Spleen (tissue), 11 donors: Measurements from ENCODE around the gene BACH2. TPM values are rescaled to one million over a fixed set of nuclear protein-coding genes. Genes with fewer than 3 reads are reported as not detected.

Source experiments
- DNase-seq: peaks from one replicate; pipeline ENCODE4 v3.0.0-alpha.2; 2020
- H3K27ac ChIP-seq, 8 donors: fragments of 200-600 bp; sonication (generic) in 7 of 8; 1 replicate in 4 of 8; 2 replicates in 4 of 8; pipeline versions ENCODE4 v1.5.0 to v1.8.0; 2016 to 2021; ENCODE audit warnings: inconsistent platforms in 4 of 8, mild to moderate bottlenecking in 4 of 8, moderate library complexity in 1 of 8
- H3K27me3 ChIP-seq, 7 donors: fragments of 200-600 bp; sonication (generic) in 6 of 7; replicated peaks in 1 of 7; 1 replicate in 4 of 7; 2 replicates in 3 of 7; pipeline versions ENCODE4 v1.5.0 to v1.8.0; 2016 to 2021; ENCODE audit warnings: inconsistent platforms in 3 of 7, mild to moderate bottlenecking in 1 of 7
- H3K36me3 ChIP-seq, 6 donors: fragments of 200-600 bp; sonication (generic) in 5 of 6; 1 replicate in 4 of 6; 2 replicates in 2 of 6; pipeline versions ENCODE4 v1.5.0 to v1.8.0; 2016 to 2021; ENCODE audit warnings: inconsistent platforms in 2 of 6
- H3K4me1 ChIP-seq, 6 donors: fragments of 200-600 bp; sonication (generic) in 5 of 6; 1 replicate in 3 of 6; 2 replicates in 3 of 6; pipeline versions ENCODE4 v1.5.0 to v1.8.0; 2016 to 2021; ENCODE audit warnings: inconsistent platforms in 3 of 6
- H3K4me3 ChIP-seq, 8 donors: fragments of 200-600 bp; sonication (generic) in 7 of 8; 1 replicate in 4 of 8; 2 replicates in 4 of 8; pipeline versions ENCODE4 v1.5.0 to v1.8.0; 2016 to 2021; ENCODE audit warnings: inconsistent platforms in 4 of 8, mild to moderate bottlenecking in 4 of 8, moderate library complexity in 2 of 8
- H3K9me3 ChIP-seq, 8 donors: fragments of 200-600 bp; sonication (generic) in 7 of 8; 1 replicate in 4 of 8; 2 replicates in 4 of 8; pipeline versions ENCODE4 v1.5.0 to v1.8.0; 2016 to 2021; ENCODE audit warnings: inconsistent platforms in 4 of 8
- CTCF ChIP-seq, 11 experiments: fragments of 200-600 bp in 7 of 11; fragments of 450-650 bp in 4 of 11; sonication (generic) in 4 of 11; IDR thresholded peaks in 8 of 11; conservative IDR thresholded peaks in 3 of 11; 1 replicate in 7 of 11; 2 replicates in 4 of 11; pipeline versions ENCODE4 v1.4.0 to v1.8.0; 2016 to 2021; ENCODE audit warnings: antibody characterized with exemption in 11 of 11, inconsistent platforms in 4 of 11, mild to moderate bottlenecking in 1 of 11
- POLR2A ChIP-seq, 3 donors: fragments of 450-650 bp; IDR thresholded peaks; one replicate each; pipeline ENCODE4 v1.5.1; 2017; ENCODE audit warnings: antibody characterized with exemption in 3 of 3, mild to moderate bottlenecking in 1 of 3
- POLR2AphosphoS5 ChIP-seq, 3 donors: sonication (generic); formaldehyde crosslinking; IDR thresholded peaks; one replicate each; pipeline ENCODE4 v1.5.1; 2017; ENCODE audit warnings: antibody characterized with exemption in 3 of 3
- WGBS, 5 donors: extraction: QIAGEN DNeasy Blood & Tissue Kit in 3 of 5; methylation state at CpG; one replicate each; pipeline versions ENCODE4 v1.1.5 to v1.1.7; 2013 to 2018; 5-methylcytosine and 5-hydroxymethylcytosine counted together
- intact Hi-C: fragments of 100-400 bp; cut with DNase I; formaldehyde crosslinking; loops from one replicate; pipeline ENCODE4 v1.15.0; 2023; ENCODE audit warnings: low total_unique reads
- polyA plus RNA-seq, 3 donors: library from polyadenylated mRNA; stranded (reverse); fragments of 200-250 nt; gene quantifications; one replicate each; pipeline ENCODE4 v1.2.1, GENCODE V29; 2013
- total RNA-seq, 7 donors: library from RNA; depleted of rRNA in 3 of 7; stranded (reverse); fragments of >200 nt in 3 of 7; fragmentation: NEBNext Ultra II Directional in 4 of 7; extraction: Animal tissue kit (Norgen Biotek cat#: 25700) in 4 of 7; gene quantifications; one replicate each; pipeline versions ENCODE4 v1.1.0 to v1.2.1, GENCODE V29; 2016 to 2021
- donor health status: healthy with polysubstance abuse.
- donor health status: DM: no; HTN: no; CAD: no; lungs with moderate emphysema.
- donor health status: DM: no; HTN: no; CAD: no.
- donor health status: Bipolar disorder and iron deficiency.
- donor health status: healthy.
- donor health status: DM: no; HTN: no; CAD: no.
- donor health status: DM: yes; HTN: yes; CAD: no.

Gene BACH2
- total and polyA plus RNA-seq, 10 donors = 3.0 to 53.8 (median 32.3) TPM

GRCh38 chr6:89997456-89998445 is 298.9 kb downstream of the BACH2 start:
- no peak for DNase-seq
- WGBS, 5 donors = 73 to 87% (median 80%) methylated on average over 6 of the region's 6 CpGs
- TF ChIP-seq POLR2A (IDR thresholded peaks at IDR 0.05) (no peak), POLR2AphosphoS5 (IDR thresholded peaks at IDR 0.05) (no peak), CTCF (IDR thresholded peaks at IDR 0.05 in 8 of 11, conservative IDR thresholded peaks at IDR 0.05 in 3 of 11) (no peak)
- intact Hi-C loops = no loop called here
- peaks cover 0 to 47% (median 2%) of the 10 kb centered on the region in 6 donors for H3K4me1 ChIP-seq
- no peaks in the 10 kb centered on the region for H3K27me3 ChIP-seq
- no peak overlapping the region for H3K4me3 ChIP-seq
- no peak overlapping the region for H3K27ac ChIP-seq
- H3K36me3 ChIP-seq = peaks cover 0 to 12% (median 0%) of the 10 kb centered on the region in 6 donors
- no peaks in the 10 kb centered on the region for H3K9me3 ChIP-seq

- no peak for DNase-seq
- intact Hi-C loops = no loop called here
- no peaks in the 10 kb centered on the region for H3K9me3 ChIP-seq
- H3K27ac ChIP-seq = no peak overlapping the region
- H3K4me3 ChIP-seq = no peak overlapping the region
- TF ChIP-seq POLR2A (IDR thresholded peaks at IDR 0.05) (no peak), CTCF (IDR thresholded peaks at IDR 0.05 in 8 of 11, conservative IDR thresholded peaks at IDR 0.05 in 3 of 11) (no peak), POLR2AphosphoS5 (IDR thresholded peaks at IDR 0.05) (no peak)
- WGBS, 5 donors = 87 to 96% (median 92%) methylated on average over 3 of the region's 3 CpGs
- H3K4me1 ChIP-seq = peaks cover 0 to 13% (median 2%) of the 10 kb centered on the region in 6 donors
- peaks cover 0 to 10% (median 0%) of the 10 kb centered on the region in 6 donors for H3K36me3 ChIP-seq
- no peaks in the 10 kb centered on the region for H3K27me3 ChIP-seq
Measured at GRCh38 chr6:89993411-89993810, 303.2 kb downstream of the BACH2 start.

- Histone ChIP-seq H3K27me3 (no peaks in the 10 kb centered on the region), H3K4me1 (peaks cover 0 to 7% (median 0%) of the 10 kb centered on the region in 6 donors), H3K9me3 (no peaks in the 10 kb centered on the region), H3K4me3 (no peak overlapping the region), H3K36me3 (peaks cover 0 to 10% (median 0%) of the 10 kb centered on the region in 6 donors), H3K27ac (no peak overlapping the region)
- whole genome bisulfite sequencing, 5 donors = 91 to 99% (median 93%) methylated on average over 2 of the region's 2 CpGs
- intact Hi-C loops = no loop called here
- no peak for DNase-seq
- TF ChIP-seq CTCF (IDR thresholded peaks at IDR 0.05 in 8 of 11, conservative IDR thresholded peaks at IDR 0.05 in 3 of 11) (no peak), POLR2AphosphoS5 (IDR thresholded peaks at IDR 0.05) (no peak), POLR2A (IDR thresholded peaks at IDR 0.05) (no peak)
Measured at GRCh38 chr6:89992818-89993217, 303.8 kb downstream of the BACH2 start.

GRCh38 chr6:89989742-89990141 is 306.9 kb downstream of the BACH2 start:
- intact Hi-C loops = loop anchor here (10.0 kb wide), 1 partner anchor 305 kb away; the partner anchor contains the start of gene BACH2
- no peak for TF ChIP-seq CTCF (IDR thresholded peaks at IDR 0.05 in 8 of 11, conservative IDR thresholded peaks at IDR 0.05 in 3 of 11)
- TF ChIP-seq POLR2AphosphoS5 (IDR thresholded peaks at IDR 0.05) = peak in 1 of 3 donors; percentile 17
- Histone ChIP-seq H3K4me3 (no peak overlapping the region), H3K27ac (no peak overlapping the region), H3K27me3 (no peaks in the 10 kb centered on the region), H3K36me3 (peaks cover 0 to 17% (median 0%) of the 10 kb centered on the region in 6 donors), H3K9me3 (no peaks in the 10 kb centered on the region), H3K4me1 (peaks cover 0 to 25% (median 12%) of the 10 kb centered on the region in 6 donors)
- WGBS, 5 donors = 73 to 88% (median 85%) methylated on average over 4 of the region's 4 CpGs
- no peak for DNase-seq
